ENCODE results near the gene DNAJC15. TPM values are rescaled to one million over a fixed set of nuclear protein-coding genes. Genes with fewer than 3 reads are reported as not detected.

The DNAJC15 gene
- total and polyA plus RNA-seq, 2 donors (not counting 3 experiments of a cell fraction or from before 2014, with no cell fraction given): 21.8 to 40.8 TPM

DNA sequence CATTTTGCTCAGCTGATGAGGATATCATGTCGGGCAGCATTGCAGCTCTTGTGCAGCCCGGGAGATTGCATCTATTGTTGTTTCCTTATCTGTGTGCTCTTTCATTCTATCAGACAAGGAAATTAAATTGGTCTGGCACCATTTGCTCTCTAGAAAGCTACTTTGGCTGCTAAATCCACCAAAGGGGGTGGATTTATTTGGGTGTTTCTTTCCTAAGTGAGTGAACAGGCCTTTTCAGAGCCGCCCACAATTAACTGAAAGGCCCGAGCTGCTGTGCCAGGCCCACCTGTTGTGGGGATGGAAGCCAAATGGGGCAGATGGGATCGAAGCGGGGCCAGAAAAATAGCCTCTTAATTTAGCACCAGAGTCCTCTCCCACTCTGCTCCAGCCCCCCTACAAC lies 99.4 kb downstream of the DNAJC15 start:
- no peak for DNase-seq (ENCODE audit: low read depth, low spot score)
- no TSS peak for BruUV-seq (replicated peaks)
- ChIA-PET CTCF (no interaction called here), POLR2A (no interaction called here)
- TF ChIP-seq GATA2 (IDR thresholded peaks at IDR 0.05; ENCODE audit: insufficient read depth, insufficient read length, low read depth, low read length): no peak
- H2AFZ ChIP-seq (ENCODE audit: low read depth, low read length): no peak overlapping the region
- no peak for FAIRE-seq
- no peaks in the 10 kb centered on the region for H3K9me3 ChIP-seq (replicated peaks; ENCODE audit: control insufficient read depth, insufficient read depth, low read length)
- no peak overlapping the region for H3K9ac ChIP-seq (replicated peaks; ENCODE audit: extremely low read depth, insufficient read depth, low read length)
- H4K20me1 ChIP-seq (replicated peaks; ENCODE audit: control insufficient read depth, extremely low read depth, insufficient read depth, low read length): no peaks in the 10 kb centered on the region
- no peak overlapping the region for H3K27ac ChIP-seq (ENCODE audit: insufficient read depth, low read depth, low read length)
- no peaks in the 10 kb centered on the region for H3K4me1 ChIP-seq (ENCODE audit: control insufficient read depth, extremely low read depth, insufficient read depth, low read length)
- H3K4me2 ChIP-seq (ENCODE audit: insufficient read depth, low read length): no peak overlapping the region
- no peaks in the 10 kb centered on the region for H3K36me3 ChIP-seq (ENCODE audit: control insufficient read depth in 2 of 2, extremely low read depth in 1 of 2, insufficient read depth in 2 of 2, low read length in 2 of 2)
- H3K79me2 ChIP-seq (ENCODE audit: control insufficient read depth, insufficient read depth, low read length): no peaks in the 10 kb centered on the region
- intact Hi-C loops (cut with micrococcal nuclease): loop anchor here (5.0 kb wide), 1 partner anchor 815 kb away; no protein-coding TSS in a partner anchor
- dilution Hi-C loops (cut with MboI; ENCODE audit: extremely low pct_ligation_motif_present, low sequenced_read_pairs): no loop called here
- H3K4me3 ChIP-seq (replicated peaks in 1 of 3; ENCODE audit: insufficient read depth in 1 of 3, low read depth in 1 of 3, low read length in 3 of 3): no peak overlapping the region
- H3K27me3 ChIP-seq (ENCODE audit: control insufficient read depth in 2 of 2, insufficient read depth in 2 of 2, low read length in 2 of 2): peaks cover 2 to 5% of the 10 kb centered on the region in 2 experiments
- no peaks in the 10 kb centered on the region for H3K9me1 ChIP-seq (replicated peaks; ENCODE audit: control insufficient read depth, extremely low read depth, insufficient read depth, low read length)

DNA sequence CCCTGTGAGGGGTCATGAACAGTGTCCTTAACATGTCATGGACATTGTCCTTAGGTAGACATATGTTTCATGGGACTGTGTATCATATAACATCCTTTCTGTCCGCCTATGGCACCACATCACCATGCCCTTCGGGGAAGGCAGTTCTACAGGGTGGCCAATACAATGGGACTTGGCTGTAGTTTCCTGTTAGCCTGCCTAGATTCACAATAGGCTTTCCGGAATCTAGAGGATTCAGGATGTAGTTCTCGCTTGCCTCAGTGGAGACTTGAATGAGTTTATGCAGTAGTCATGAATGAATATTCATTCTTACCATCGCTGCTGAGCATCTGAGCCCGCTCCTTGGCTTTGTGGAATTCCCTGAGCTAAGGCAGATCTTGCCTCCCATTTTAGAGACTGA lies 100.5 kb downstream of the DNAJC15 start:
- H3K9ac ChIP-seq (replicated peaks; ENCODE audit: extremely low read depth, insufficient read depth, low read length): no peak overlapping the region
- TF ChIP-seq EZH2 (IDR thresholded peaks at IDR 0.05; ENCODE audit: borderline replicate concordance, low read depth, low read length, severe bottlenecking): no peak
- no peak for TF ChIP-seq POLR2AphosphoS5 (IDR thresholded peaks at IDR 0.05; ENCODE audit: insufficient read depth, low read depth, low read length)
- no peak for TF ChIP-seq GATA2 (IDR thresholded peaks at IDR 0.05; ENCODE audit: insufficient read depth, insufficient read length, low read depth, low read length)
- TF ChIP-seq CTCF (IDR thresholded peaks at IDR 0.05; ENCODE audit: extremely low read depth in 1 of 2, insufficient read depth in 1 of 2, low read depth in 1 of 2, low read length in 2 of 2): no peak
- no peak for TF ChIP-seq POLR2A (IDR thresholded peaks at IDR 0.05; ENCODE audit: low read depth, low read length)
- no peak for TF ChIP-seq FOS (IDR thresholded peaks at IDR 0.05; ENCODE audit: borderline replicate concordance, insufficient read depth, low read length)
- no peak for TF ChIP-seq MYC (IDR thresholded peaks at IDR 0.05; ENCODE audit: low read depth, low read length)
- TF ChIP-seq MAX (IDR thresholded peaks at IDR 0.05; ENCODE audit: insufficient read depth, insufficient read length): no peak
- TF ChIP-seq JUN (IDR thresholded peaks at IDR 0.05; ENCODE audit: borderline replicate concordance, insufficient read depth, insufficient read length, low read depth): no peak
- FAIRE-seq (no peak), DNase-seq (ENCODE audit: low read depth, low spot score) (no peak)
- no peaks in the 10 kb centered on the region for H3K4me1 ChIP-seq (ENCODE audit: control insufficient read depth, extremely low read depth, insufficient read depth, low read length)
- CTCF ChIA-PET: interaction anchor here (0.7 to 1.3 kb wide), 2 partner anchors 39 to 746 kb away, joined by 3 to 4 read pairs; no protein-coding TSS in a partner anchor
- H3K79me2 ChIP-seq (ENCODE audit: control insufficient read depth, insufficient read depth, low read length): no peaks in the 10 kb centered on the region
- POLR2A ChIA-PET: no interaction called here
- H3K9me1 ChIP-seq (replicated peaks; ENCODE audit: control insufficient read depth, extremely low read depth, insufficient read depth, low read length): no peaks in the 10 kb centered on the region
- dilution Hi-C loops (cut with MboI; ENCODE audit: extremely low pct_ligation_motif_present, low sequenced_read_pairs) (no loop called here), intact Hi-C loops (cut with micrococcal nuclease) (loop anchor here (5.0 kb wide), 1 partner anchor 813 kb away; no protein-coding TSS in a partner anchor)
- H3K36me3 ChIP-seq (ENCODE audit: control insufficient read depth in 2 of 2, extremely low read depth in 1 of 2, insufficient read depth in 2 of 2, low read length in 2 of 2): no peaks in the 10 kb centered on the region
- H3K9me3 ChIP-seq (replicated peaks; ENCODE audit: control insufficient read depth, insufficient read depth, low read length): no peaks in the 10 kb centered on the region
- H3K27me3 ChIP-seq (ENCODE audit: control insufficient read depth in 2 of 2, insufficient read depth in 2 of 2, low read length in 2 of 2): peaks cover 0 to 5% of the 10 kb centered on the region in 2 experiments
- H2AFZ ChIP-seq (ENCODE audit: low read depth, low read length): no peak overlapping the region
- no peak overlapping the region for H3K4me3 ChIP-seq (replicated peaks in 1 of 3; ENCODE audit: insufficient read depth in 1 of 3, low read depth in 1 of 3, low read length in 3 of 3)
- H4K20me1 ChIP-seq (replicated peaks; ENCODE audit: control insufficient read depth, extremely low read depth, insufficient read depth, low read length): no peaks in the 10 kb centered on the region
- H3K27ac ChIP-seq (ENCODE audit: insufficient read depth, low read depth, low read length): no peak overlapping the region
- H3K4me2 ChIP-seq (ENCODE audit: insufficient read depth, low read length): no peak overlapping the region
- no TSS peak for BruUV-seq (replicated peaks)
